ENCODE results near the gene HLA-DPB1.

The HLA-DPB1 gene

DNA sequence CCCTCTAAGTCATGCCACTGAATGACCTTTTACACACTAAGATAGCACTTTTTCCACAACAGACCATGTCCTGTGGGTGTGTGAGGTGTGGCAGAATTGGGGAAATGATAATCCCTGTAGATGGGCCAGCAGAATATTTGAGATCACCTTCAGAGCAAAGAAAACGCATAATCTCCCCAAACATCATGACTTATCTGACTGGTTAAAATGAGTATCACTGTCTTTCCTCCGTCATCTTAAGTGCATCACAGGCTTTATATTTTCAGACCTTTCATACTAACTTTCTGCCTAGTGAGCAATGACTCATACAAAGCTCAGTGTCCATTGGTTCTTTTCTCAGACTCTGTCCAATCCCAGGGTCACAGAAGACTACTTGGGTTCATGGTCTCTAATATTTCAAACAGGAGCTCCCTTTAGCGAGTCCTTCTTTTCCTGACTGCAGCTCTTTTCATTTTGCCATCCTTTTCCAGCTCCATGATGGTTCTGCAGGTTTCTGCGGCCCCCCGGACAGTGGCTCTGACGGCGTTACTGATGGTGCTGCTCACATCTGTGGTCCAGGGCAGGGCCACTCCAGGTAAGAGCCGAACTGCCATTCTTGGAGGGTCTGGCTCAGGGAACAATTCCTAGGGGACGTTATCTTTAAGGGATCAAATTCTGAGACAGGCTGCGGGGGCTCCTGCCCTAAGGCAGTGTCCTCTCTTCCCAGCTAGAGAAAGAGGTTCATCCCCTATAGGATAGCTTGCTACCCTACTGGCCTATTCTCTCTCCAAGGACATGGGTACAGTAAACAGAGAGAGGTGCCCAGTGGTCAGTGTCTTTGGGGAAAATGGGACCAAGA lies at the start of gene HLA-DPB1:
HLA-DPB1 (plus strand) TSS at position 423 of the 838 bp plus-strand sequence; CDS start at position 475, 52 bp downstream.
- Histone ChIP-seq H3K4me3 (ENCODE audit: low read length) (peak within 1 kb of the TSS; percentile 1), H3K27me3 (ENCODE audit: control insufficient read depth, insufficient read depth, low read length) (peaks cover 4% of the 10 kb centered on the region), H3K4me1 (ENCODE audit: control insufficient read depth, insufficient read depth, low read length) (peaks cover 8% of the 10 kb centered on the region), H3K9me3 (ENCODE audit: control insufficient read depth, low read length) (no peaks in the 10 kb centered on the region), H3K36me3 (ENCODE audit: control insufficient read depth, insufficient read depth, low read length) (no peaks in the 10 kb centered on the region), H3K9ac (ENCODE audit: low read length) (peak within 1 kb of the TSS; percentile 33)

DNA sequence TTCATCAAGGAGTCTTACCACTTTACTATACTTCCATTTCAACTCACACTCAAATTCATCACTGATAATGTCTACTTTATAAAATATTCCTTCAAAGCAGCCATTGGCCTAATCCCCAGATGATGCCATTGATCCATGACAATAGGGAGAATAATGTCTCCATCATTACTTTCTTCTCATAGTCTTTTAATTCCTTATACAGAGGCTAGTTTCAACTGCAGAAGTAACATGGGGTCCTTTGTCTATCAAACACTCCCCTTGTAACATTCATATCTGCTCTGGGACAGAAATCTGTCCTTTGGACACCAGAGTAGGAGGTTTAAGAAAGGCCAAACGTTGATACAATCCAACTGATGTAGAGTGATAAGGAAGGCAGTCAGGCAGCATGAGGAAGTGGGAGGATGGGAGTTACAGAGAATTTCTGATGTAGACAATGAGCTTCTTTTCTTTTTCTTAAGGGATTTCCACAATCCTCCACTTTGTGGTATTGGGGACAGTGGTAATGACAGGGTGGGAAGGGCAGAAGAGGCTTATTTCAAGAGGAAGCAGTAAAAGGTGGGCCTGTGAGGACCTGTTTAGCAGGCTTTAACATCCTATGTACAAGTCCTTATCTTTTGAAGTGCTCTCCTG lies 47.5 kb upstream of the HLA-DPB1 start:
- Histone ChIP-seq H3K9ac (ENCODE audit: low read length) (no peak overlapping the region), H3K4me1 (ENCODE audit: control insufficient read depth, insufficient read depth, low read length) (peaks cover 3% of the 10 kb centered on the region), H3K27me3 (ENCODE audit: control insufficient read depth, insufficient read depth, low read length) (no peaks in the 10 kb centered on the region), H3K4me3 (ENCODE audit: low read length) (no peak overlapping the region), H3K36me3 (ENCODE audit: control insufficient read depth, insufficient read depth, low read length) (no peaks in the 10 kb centered on the region), H3K9me3 (ENCODE audit: control insufficient read depth, low read length) (no peaks in the 10 kb centered on the region)

DNA sequence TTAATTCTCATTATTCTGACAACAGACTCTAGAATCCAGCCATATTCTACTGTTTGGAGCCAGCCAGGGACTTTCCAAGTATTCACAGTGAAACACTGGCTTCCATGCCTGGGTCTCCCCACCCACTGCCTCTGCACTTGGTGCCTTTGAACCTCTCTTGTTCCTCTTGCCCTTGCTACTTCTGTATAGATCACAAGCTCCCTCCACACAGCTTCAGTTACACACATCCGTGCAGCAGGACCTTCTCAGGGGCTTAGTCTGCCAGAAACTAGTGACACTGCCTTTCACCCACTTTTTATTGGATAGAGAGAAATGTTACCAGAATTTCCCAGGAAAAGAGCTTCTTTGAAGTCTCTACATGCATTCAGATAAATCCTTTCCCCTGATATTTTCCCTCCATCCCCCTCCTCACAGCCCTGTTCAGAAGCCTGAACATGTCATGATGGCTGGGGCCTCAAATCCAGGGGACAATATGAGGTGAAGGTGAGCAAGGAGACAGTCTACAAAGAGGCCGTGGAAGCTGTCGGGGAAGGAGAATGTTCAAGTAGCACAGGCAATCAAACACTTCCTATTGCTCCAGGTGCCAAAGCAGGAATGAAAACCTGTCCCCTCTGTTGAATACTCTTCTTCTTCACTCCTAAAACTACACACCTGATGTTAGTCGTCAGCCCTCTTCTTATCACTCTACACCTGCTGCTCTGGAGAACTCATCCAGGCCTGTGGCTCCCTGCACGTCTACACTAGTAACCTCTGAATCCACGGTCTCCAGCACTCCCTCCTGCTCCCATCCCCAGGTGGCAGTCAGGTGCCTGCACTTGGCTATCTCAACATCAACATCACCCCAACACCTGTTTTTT lies 46.2 kb upstream of the HLA-DPB1 start:
- Histone ChIP-seq H3K4me1 (ENCODE audit: control insufficient read depth, insufficient read depth, low read length) (peaks cover 3% of the 10 kb centered on the region), H3K4me3 (ENCODE audit: low read length) (no peak overlapping the region), H3K27me3 (ENCODE audit: control insufficient read depth, insufficient read depth, low read length) (no peaks in the 10 kb centered on the region), H3K9ac (ENCODE audit: low read length) (no peak overlapping the region), H3K9me3 (ENCODE audit: control insufficient read depth, low read length) (no peaks in the 10 kb centered on the region), H3K36me3 (ENCODE audit: control insufficient read depth, insufficient read depth, low read length) (no peaks in the 10 kb centered on the region)

DNA sequence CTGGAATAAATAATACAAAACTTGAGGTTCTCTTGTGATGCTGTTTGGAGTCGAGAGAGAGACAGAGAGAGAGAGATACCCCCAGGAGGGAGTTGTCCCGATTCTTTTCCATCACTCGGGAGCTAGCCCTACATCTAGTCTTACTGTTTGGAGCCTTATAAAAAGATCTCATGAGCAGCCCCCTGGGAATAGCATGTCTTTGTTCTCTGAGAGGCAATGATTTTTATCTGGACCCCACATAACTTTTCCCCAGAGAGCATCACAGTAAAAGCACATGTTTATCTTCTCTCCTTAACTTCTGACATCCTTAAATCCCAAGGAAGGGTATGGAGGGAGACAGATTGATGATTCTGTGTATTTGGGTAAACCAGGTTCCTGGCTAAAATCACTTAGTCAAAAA lies 45.5 kb upstream of the HLA-DPB1 start:
- peaks cover 3% of the 10 kb centered on the region for H3K4me1 ChIP-seq (ENCODE audit: control insufficient read depth, insufficient read depth, low read length)
- H3K9ac ChIP-seq (ENCODE audit: low read length): no peak overlapping the region
- no peaks in the 10 kb centered on the region for H3K36me3 ChIP-seq (ENCODE audit: control insufficient read depth, insufficient read depth, low read length)
- H3K9me3 ChIP-seq (ENCODE audit: control insufficient read depth, low read length): no peaks in the 10 kb centered on the region
- no peak overlapping the region for H3K4me3 ChIP-seq (ENCODE audit: low read length)
- no peaks in the 10 kb centered on the region for H3K27me3 ChIP-seq (ENCODE audit: control insufficient read depth, insufficient read depth, low read length)

DNA sequence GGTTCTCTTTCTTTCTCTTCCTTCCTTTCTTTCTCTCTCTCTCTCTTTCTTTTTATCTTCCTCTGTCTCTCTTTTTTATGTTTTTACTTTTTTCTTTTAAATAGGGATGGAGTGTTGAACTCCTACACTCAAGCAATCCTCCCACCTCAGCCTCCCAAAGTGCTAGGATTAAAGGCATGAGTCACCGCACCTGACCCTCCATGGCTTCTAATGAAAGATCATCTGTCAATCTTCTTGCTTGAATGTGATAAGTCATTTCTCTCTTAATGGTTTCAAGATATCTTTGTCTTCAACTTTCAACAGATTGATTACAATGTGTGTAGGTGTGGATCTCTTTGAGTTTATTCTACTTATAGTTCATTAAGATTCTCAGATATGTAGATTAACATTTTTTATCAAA lies 41.2 kb upstream of the HLA-DPB1 start:
- H3K27me3 ChIP-seq (ENCODE audit: control insufficient read depth, insufficient read depth, low read length): no peaks in the 10 kb centered on the region
- no peaks in the 10 kb centered on the region for H3K4me1 ChIP-seq (ENCODE audit: control insufficient read depth, insufficient read depth, low read length)
- no peaks in the 10 kb centered on the region for H3K9me3 ChIP-seq (ENCODE audit: control insufficient read depth, low read length)
- H3K4me3 ChIP-seq (ENCODE audit: low read length): no peak overlapping the region
- no peak overlapping the region for H3K9ac ChIP-seq (ENCODE audit: low read length)
- no peaks in the 10 kb centered on the region for H3K36me3 ChIP-seq (ENCODE audit: control insufficient read depth, insufficient read depth, low read length)

DNA sequence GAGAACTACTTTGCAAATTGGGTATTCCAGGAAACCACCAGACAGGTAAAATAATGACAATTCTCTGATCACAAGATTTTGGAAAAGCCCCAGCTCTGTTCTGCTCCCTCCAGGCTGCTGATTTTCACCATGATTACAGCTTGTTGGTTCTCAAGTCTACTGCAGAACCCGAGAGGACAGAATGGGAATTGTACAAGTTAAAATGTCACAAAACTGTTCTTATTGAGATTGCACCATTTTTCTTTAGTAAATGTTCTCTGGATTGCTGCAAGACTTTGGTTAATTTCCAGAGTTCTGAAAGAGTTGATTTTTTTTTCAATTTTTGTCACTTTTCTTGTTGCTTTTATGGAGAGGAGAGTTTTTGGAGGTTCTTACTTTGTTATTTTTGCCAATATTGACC lies 39.3 kb upstream of the HLA-DPB1 start:
- Histone ChIP-seq H3K36me3 (ENCODE audit: control insufficient read depth, insufficient read depth, low read length) (no peaks in the 10 kb centered on the region), H3K4me1 (ENCODE audit: control insufficient read depth, insufficient read depth, low read length) (no peaks in the 10 kb centered on the region), H3K27me3 (ENCODE audit: control insufficient read depth, insufficient read depth, low read length) (no peaks in the 10 kb centered on the region), H3K9ac (ENCODE audit: low read length) (no peak overlapping the region), H3K9me3 (ENCODE audit: control insufficient read depth, low read length) (no peaks in the 10 kb centered on the region), H3K4me3 (ENCODE audit: low read length) (no peak overlapping the region)

DNA sequence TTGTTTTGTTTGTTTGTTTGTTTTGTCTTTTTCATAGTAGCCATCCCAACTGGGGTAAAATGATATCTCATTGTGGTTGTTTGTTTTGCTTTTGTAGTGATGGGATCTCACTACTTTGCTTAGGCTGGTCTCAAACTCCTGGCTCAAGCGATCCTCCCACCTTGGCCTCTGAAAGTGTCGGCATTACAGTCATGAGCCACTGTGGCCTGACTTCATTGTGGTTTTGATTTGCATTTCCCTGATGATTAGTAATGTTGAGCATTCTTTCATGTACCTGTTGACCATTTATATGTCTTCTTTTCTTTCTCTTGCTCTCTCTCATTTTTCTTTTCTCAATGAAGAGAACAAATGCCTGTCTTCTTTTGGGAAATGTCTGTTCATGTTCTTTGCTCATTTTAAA lies 35.6 kb upstream of the HLA-DPB1 start:
- no peaks in the 10 kb centered on the region for H3K36me3 ChIP-seq (ENCODE audit: control insufficient read depth, insufficient read depth, low read length)
- no peak overlapping the region for H3K9ac ChIP-seq (ENCODE audit: low read length)
- no peaks in the 10 kb centered on the region for H3K4me1 ChIP-seq (ENCODE audit: control insufficient read depth, insufficient read depth, low read length)
- H3K4me3 ChIP-seq (ENCODE audit: low read length): no peak overlapping the region
- no peaks in the 10 kb centered on the region for H3K27me3 ChIP-seq (ENCODE audit: control insufficient read depth, insufficient read depth, low read length)
- no peaks in the 10 kb centered on the region for H3K9me3 ChIP-seq (ENCODE audit: control insufficient read depth, low read length)

DNA sequence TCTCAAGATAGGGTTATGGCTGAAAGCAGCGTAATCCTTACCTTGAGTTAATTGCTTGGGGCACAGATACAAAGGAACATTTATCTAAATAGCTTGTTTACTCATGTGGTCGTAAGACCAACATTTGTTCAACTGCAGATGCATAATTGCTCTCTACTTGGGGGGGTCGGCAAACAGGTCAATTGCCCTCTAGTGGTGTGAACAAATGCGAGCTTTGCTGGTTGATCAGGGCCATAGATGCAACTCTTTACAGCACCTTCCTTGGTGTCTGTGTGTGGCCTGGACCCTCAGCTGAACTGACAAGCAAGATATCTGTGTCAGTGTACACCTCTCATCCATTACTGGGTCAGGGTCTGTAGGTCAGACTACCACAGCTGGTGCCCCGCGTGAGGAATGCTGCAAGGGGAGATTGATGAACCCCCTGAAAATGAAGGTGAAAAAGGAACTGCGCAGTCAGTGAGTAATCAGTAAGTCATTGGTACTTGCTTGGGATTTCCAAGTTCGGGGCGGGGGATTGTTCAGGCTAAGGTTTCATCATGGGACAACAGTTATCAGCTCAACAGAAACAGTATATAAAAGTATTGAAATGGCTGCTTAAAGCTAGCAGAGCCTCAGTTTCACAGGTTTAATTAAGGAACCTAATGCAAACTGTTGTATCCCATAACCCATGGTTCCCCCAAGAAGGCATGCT lies 26.3 kb upstream of the HLA-DPB1 start:
- Histone ChIP-seq H3K27me3 (ENCODE audit: control insufficient read depth, insufficient read depth, low read length) (no peaks in the 10 kb centered on the region), H3K4me1 (ENCODE audit: control insufficient read depth, insufficient read depth, low read length) (no peaks in the 10 kb centered on the region), H3K4me3 (ENCODE audit: low read length) (no peak overlapping the region), H3K9ac (ENCODE audit: low read length) (no peak overlapping the region), H3K9me3 (ENCODE audit: control insufficient read depth, low read length) (no peaks in the 10 kb centered on the region), H3K36me3 (ENCODE audit: control insufficient read depth, insufficient read depth, low read length) (no peaks in the 10 kb centered on the region)

DNA sequence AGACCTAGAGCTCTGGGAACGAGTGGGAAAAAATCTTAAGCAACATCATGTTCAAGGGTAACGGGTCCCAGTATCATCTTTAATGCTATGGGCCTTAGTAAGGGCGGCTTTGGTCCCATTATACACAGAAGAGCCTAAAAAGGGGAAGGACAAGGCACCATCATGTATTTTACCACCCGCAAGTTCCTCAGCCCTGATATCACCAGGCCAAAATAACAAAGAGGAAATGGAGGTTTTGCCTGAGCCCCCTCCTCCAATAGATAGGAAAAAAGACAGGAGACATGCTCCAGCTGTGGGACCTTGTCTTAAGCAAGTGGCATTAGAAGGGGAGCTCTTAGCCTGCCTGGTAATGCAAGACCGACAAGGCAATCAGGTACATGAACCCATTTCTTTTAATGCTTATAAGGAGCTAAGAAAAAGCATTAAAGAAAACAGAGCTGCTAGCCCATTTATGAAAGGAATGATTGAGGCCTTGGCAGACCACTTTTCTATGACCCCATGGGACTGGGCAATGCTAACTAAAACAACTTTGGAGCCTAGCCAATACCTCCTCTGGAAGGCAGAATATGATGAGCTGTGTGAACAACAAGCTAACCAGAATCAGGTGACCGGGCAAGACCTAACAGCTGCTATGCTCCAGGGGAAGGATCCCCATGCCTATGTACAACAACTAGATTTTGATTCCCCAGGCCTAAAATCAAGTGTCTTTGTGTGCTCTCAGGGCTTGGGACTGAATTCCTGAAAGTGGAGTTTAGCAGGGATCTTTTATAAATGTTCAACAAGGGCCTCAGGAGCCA lies 25.6 kb upstream of the HLA-DPB1 start:
- no peak overlapping the region for H3K4me3 ChIP-seq (ENCODE audit: low read length)
- no peaks in the 10 kb centered on the region for H3K27me3 ChIP-seq (ENCODE audit: control insufficient read depth, insufficient read depth, low read length)
- no peaks in the 10 kb centered on the region for H3K36me3 ChIP-seq (ENCODE audit: control insufficient read depth, insufficient read depth, low read length)

DNA sequence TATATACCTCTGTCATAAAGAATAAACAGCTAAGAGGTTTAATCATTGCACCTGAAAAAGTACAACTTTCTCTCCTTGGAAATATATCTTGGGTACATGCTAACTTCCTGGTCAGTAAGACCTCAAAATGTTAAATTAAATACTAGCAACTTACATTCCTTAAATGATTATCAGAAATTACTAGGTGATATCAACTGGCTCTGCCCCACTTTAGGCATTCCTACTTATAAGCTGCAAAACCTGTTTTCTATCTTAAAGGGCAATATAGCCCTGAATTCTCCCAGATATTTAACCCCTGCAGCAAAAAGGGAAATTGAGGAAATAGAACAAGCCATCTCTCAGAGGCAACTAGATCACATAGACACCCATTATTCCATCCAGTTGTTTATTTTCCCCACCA lies 23.2 kb upstream of the HLA-DPB1 start:
- no peaks in the 10 kb centered on the region for H3K36me3 ChIP-seq (ENCODE audit: control insufficient read depth, insufficient read depth, low read length)
- H3K27me3 ChIP-seq (ENCODE audit: control insufficient read depth, insufficient read depth, low read length): no peaks in the 10 kb centered on the region
- no peaks in the 10 kb centered on the region for H3K4me1 ChIP-seq (ENCODE audit: control insufficient read depth, insufficient read depth, low read length)
- no peak overlapping the region for H3K4me3 ChIP-seq (ENCODE audit: low read length)
- H3K9ac ChIP-seq (ENCODE audit: low read length): no peak overlapping the region
- H3K9me3 ChIP-seq (ENCODE audit: control insufficient read depth, low read length): no peaks in the 10 kb centered on the region

More for the DNA sequence above, 25.6 kb upstream of the HLA-DPB1 start:
- H3K9ac ChIP-seq (ENCODE audit: low read length): no peak overlapping the region
- no peaks in the 10 kb centered on the region for H3K4me1 ChIP-seq (ENCODE audit: control insufficient read depth, insufficient read depth, low read length)
- no peaks in the 10 kb centered on the region for H3K9me3 ChIP-seq (ENCODE audit: control insufficient read depth, low read length)

DNA sequence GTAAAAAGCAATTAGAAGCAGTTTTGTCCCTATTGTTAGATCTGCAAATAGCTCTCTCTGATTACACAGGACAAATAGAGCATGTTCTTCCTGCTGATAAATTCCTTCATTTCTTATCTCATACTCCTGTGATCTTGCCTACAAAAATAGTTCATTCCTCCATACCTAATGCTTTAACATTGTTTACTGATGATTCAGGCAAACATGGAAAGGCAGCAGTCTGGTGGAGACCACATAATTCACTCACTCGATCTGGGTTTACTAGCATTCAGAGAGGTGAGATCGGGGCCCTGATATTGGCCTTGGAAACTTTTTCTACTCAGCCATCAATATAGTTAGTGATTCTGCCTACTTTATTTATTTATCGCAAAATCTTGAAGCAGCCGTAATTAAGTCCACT lies 22.6 kb upstream of the HLA-DPB1 start:
- no peaks in the 10 kb centered on the region for H3K4me1 ChIP-seq (ENCODE audit: control insufficient read depth, insufficient read depth, low read length)
- H3K9ac ChIP-seq (ENCODE audit: low read length): no peak overlapping the region
- no peaks in the 10 kb centered on the region for H3K9me3 ChIP-seq (ENCODE audit: control insufficient read depth, low read length)
- H3K4me3 ChIP-seq (ENCODE audit: low read length): no peak overlapping the region
- no peaks in the 10 kb centered on the region for H3K27me3 ChIP-seq (ENCODE audit: control insufficient read depth, insufficient read depth, low read length)
- H3K36me3 ChIP-seq (ENCODE audit: control insufficient read depth, insufficient read depth, low read length): no peaks in the 10 kb centered on the region
